HG03342 (cell line): ENCODE measurements around the gene ATF7.

Source experiments
- ATAC-seq: cut with Tn5 transposase; IDR thresholded peaks from one replicate; pipeline ENCODE4 v1.9.1; 2021; ENCODE audit warnings: mild to moderate bottlenecking, moderate library complexity; ENCODE audit not compliant: unreplicated experiment

Gene ATF7

GRCh38 chr12:53532524-53533445 is 93.4 kb downstream of the ATF7 start:
- ATAC-seq, result no peak

- ATAC-seq, result no peak
These were observed 94.2 kb downstream of the ATF7 start for GRCh38 chr12:53532021-53532420.

- no peak for ATAC-seq
These were observed 95.3 kb downstream of the ATF7 start for GRCh38 chr12:53530920-53531319.

GRCh38 chr12:53530061-53530460 is 96.1 kb downstream of the ATF7 start:
- ATAC-seq, result no peak

GRCh38 chr12:53524476-53524875 is 101.7 kb downstream of the ATF7 start:
- no peak for ATAC-seq

GRCh38 chr12:53523131-53523530 is 103.1 kb downstream of the ATF7 start:
- no peak for ATAC-seq

GRCh38 chr12:53518381-53518780 is 107.8 kb downstream of the ATF7 start:
- no peak for ATAC-seq

- no peak for ATAC-seq
These were observed 109.3 kb downstream of the ATF7 start for GRCh38 chr12:53516758-53517455.

- no peak for ATAC-seq
These were observed 110.9 kb downstream of the ATF7 start for GRCh38 chr12:53515291-53515680.

- no peak for ATAC-seq
These were observed 111.4 kb downstream of the ATF7 start for GRCh38 chr12:53514628-53515290.

GRCh38 chr12:53513712-53514410 is 112.3 kb downstream of the ATF7 start:
- ATAC-seq, result no peak

GRCh38 chr12:53510181-53510812 is 115.9 kb downstream of the ATF7 start:
- no peak for ATAC-seq

GRCh38 chr12:53508534-53509170 is 117.5 kb downstream of the ATF7 start:
- ATAC-seq, result peak; percentile 85

GRCh38 chr12:53507603-53507885 is 118.6 kb downstream of the ATF7 start:
- no peak for ATAC-seq

- ATAC-seq, result no peak
These were observed 119.1 kb downstream of the ATF7 start, which contains the start of gene NPFF for GRCh38 chr12:53506881-53507602. Gene NPFF (minus strand): TSS chr12:53507484. CDS start chr12:53507474, 10 bp downstream.

- ATAC-seq, result no peak
These were observed 119.8 kb downstream of the ATF7 start for GRCh38 chr12:53506450-53506785.

GRCh38 chr12:53505555-53506449 is 120.4 kb downstream of the ATF7 start:
- ATAC-seq, result no peak

GRCh38 chr12:53505086-53505485 is 121.1 kb downstream of the ATF7 start:
- ATAC-seq, result no peak
